ENCODE results near the gene FLRT3.

FLRT3 gene

GRCh38 chr20:14375416-14375985 is 38.1 kb upstream of the FLRT3 start:
- no peak for TF ChIP-seq CTCF (conservative IDR thresholded peaks at IDR 0.05; ENCODE audit: low read depth, low read length)
- no peak overlapping the region for H3K4me3 ChIP-seq (ENCODE audit: low read depth, low read length)
- no peak for DNase-seq (ENCODE audit: low read depth)

DNA sequence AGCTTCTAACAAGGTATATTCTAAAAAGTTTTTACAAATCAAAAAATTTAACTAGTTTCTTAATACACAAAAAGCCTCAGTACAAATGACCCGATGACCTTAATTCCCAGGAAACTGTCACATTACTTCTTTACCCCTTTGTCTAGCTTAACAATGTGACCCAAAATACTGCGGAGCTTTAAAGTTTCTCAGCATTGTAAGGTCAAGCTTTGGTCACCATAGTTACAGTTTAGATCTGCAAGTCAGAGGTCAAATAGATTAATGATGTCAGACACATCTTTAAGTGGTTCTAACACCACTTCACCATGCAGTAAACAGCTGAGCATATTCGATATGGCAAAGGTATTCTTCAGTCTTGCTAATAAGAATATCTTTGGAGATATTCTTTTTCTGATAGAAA is 36.8 kb upstream of the FLRT3 start:
- DNase-seq (ENCODE audit: low read depth) = no peak
- no peak for TF ChIP-seq CTCF (conservative IDR thresholded peaks at IDR 0.05; ENCODE audit: low read depth, low read length)

GRCh38 chr20:14361509-14362345 is 24.3 kb upstream of the FLRT3 start:
- DNase-seq (ENCODE audit: low read depth) = no peak

More for the DNA sequence above, 36.8 kb upstream of the FLRT3 start:
- no peak overlapping the region for H3K4me3 ChIP-seq (ENCODE audit: low read depth, low read length)

GRCh38 chr20:14360416-14360815 is 23.0 kb upstream of the FLRT3 start:
- H3K4me3 ChIP-seq (ENCODE audit: low read depth, low read length) = no peak overlapping the region
- DNase-seq (ENCODE audit: low read depth) = peak; percentile 50
- TF ChIP-seq CTCF (conservative IDR thresholded peaks at IDR 0.05; ENCODE audit: low read depth, low read length) = no peak

More at GRCh38 chr20:14361509-14362345, 24.3 kb upstream of the FLRT3 start:
- TF ChIP-seq CTCF (conservative IDR thresholded peaks at IDR 0.05; ENCODE audit: low read depth, low read length) = no peak
- no peak overlapping the region for H3K4me3 ChIP-seq (ENCODE audit: low read depth, low read length)

- no peak for TF ChIP-seq CTCF (conservative IDR thresholded peaks at IDR 0.05; ENCODE audit: low read depth, low read length)
- H3K4me3 ChIP-seq (ENCODE audit: low read depth, low read length) = no peak overlapping the region
- peak; percentile 12 for DNase-seq (ENCODE audit: low read depth)
These were observed 18.4 kb upstream of the FLRT3 start for GRCh38 chr20:14355791-14356190.

DNA sequence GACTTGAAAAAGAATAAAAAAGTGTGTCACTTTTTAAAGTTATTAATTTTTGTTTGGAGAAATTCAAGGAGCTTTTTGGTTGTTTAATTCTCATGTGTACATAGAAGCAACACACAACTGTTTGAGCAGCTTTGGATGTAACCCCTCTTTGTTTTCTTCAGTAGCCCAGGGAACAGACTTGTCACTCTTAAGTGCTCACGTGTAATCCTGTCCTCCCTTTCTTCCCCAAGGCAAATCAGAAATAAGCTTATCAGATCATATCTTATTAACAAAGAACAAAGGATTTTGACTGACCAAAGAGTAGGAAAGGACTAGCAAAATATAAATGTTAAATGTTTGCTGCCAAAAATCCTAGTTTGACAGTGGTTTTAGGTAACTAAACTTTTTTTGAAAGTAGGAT is 7.3 kb upstream of the FLRT3 start:
- H3K4me3 ChIP-seq (ENCODE audit: low read depth, low read length) = no peak overlapping the region
- TF ChIP-seq CTCF (conservative IDR thresholded peaks at IDR 0.05; ENCODE audit: low read depth, low read length) = no peak
- DNase-seq (ENCODE audit: low read depth) = no peak
